Astrocyte (in vitro differentiated cells and primary cell): Measurements from ENCODE around the gene MSLN. TPM values are rescaled to one million over a fixed set of nuclear protein-coding genes. Genes with fewer than 3 reads are reported as not detected.
A peak's percentile ranks its signal among the peaks of the same experiment; 100 is the strongest.

Source experiments
- DNase-seq: peaks from one replicate; pipeline ENCODE4 v3.0.0-alpha.2; 2010; ENCODE audit warnings: low read depth
- FAIRE-seq: peaks from 2 replicates; lab custom pipeline; 2011; peaks lifted over from hg19 to GRCh38; lab: Jason Lieb, UNC
- H2AFZ ChIP-seq: 2 replicates; pipeline ENCODE4 v1.6.0; 2012; ENCODE audit warnings: low read depth, low read length, inconsistent platforms
- H3K27ac ChIP-seq: 2 replicates; pipeline ENCODE4 v1.5.1; 2011; ENCODE audit warnings: low read depth, low read length, inconsistent platforms
- H3K27me3 ChIP-seq: 2 replicates; pipeline ENCODE4 v1.6.0; 2011; ENCODE audit warnings: low read length, inconsistent platforms; ENCODE audit not compliant: insufficient read depth
- H3K36me3 ChIP-seq: 2 replicates; pipeline ENCODE4 v1.5.1; 2011; ENCODE audit warnings: low read length, inconsistent platforms; ENCODE audit not compliant: insufficient read depth
- H3K4me1 ChIP-seq: 2 replicates; pipeline ENCODE4 v1.5.1; 2011; ENCODE audit warnings: low read length, inconsistent platforms; ENCODE audit not compliant: insufficient read depth
- H3K4me2 ChIP-seq: 2 replicates; pipeline ENCODE4 v1.6.0; 2012; ENCODE audit warnings: low read length, inconsistent platforms
- H3K4me3 ChIP-seq: 2 replicates; pipeline ENCODE4 v1.5.1; 2011; ENCODE audit warnings: low read depth, mild to moderate bottlenecking, low read length, inconsistent platforms; ENCODE audit not compliant: insufficient read depth
- H3K79me2 ChIP-seq: 2 replicates; pipeline ENCODE4 v1.6.0; 2012; ENCODE audit warnings: mild to moderate bottlenecking, low read length, inconsistent platforms; ENCODE audit not compliant: insufficient read depth
- H3K9ac ChIP-seq: 2 replicates; pipeline ENCODE4 v1.6.0; 2012; ENCODE audit warnings: mild to moderate bottlenecking, low read length, inconsistent platforms
- H3K9me3 ChIP-seq: 2 replicates; pipeline ENCODE4 v1.5.1; 2012; ENCODE audit warnings: low read depth, mild to moderate bottlenecking, low read length, inconsistent platforms; ENCODE audit not compliant: insufficient read depth
- H4K20me1 ChIP-seq: 2 replicates; pipeline ENCODE4 v1.6.0; 2012; ENCODE audit warnings: low read length, inconsistent platforms; ENCODE audit not compliant: insufficient read depth
- H3K27ac Mint-ChIP-seq: one replicate; pipeline ENCODE4 v1.8.0; 2021; ENCODE audit warnings: mild to moderate bottlenecking, mixed read lengths; ENCODE audit not compliant: unreplicated experiment
- H3K27me3 Mint-ChIP-seq: one replicate; pipeline ENCODE4 v1.8.0; 2021; ENCODE audit warnings: low read depth, mixed read lengths; ENCODE audit not compliant: unreplicated experiment
- H3K36me3 Mint-ChIP-seq: one replicate; pipeline ENCODE4 v1.8.0; 2021; ENCODE audit warnings: low read depth, mixed read lengths; ENCODE audit not compliant: unreplicated experiment
- H3K4me1 Mint-ChIP-seq: one replicate; pipeline ENCODE4 v1.8.0; 2021; ENCODE audit warnings: low read depth, mixed read lengths; ENCODE audit not compliant: unreplicated experiment
- H3K4me3 Mint-ChIP-seq: one replicate; pipeline ENCODE4 v1.8.0; 2021; ENCODE audit warnings: mild to moderate bottlenecking, moderate library complexity, mixed read lengths; ENCODE audit not compliant: unreplicated experiment
- H3K9me3 Mint-ChIP-seq: one replicate; pipeline ENCODE4 v1.8.0; 2021; ENCODE audit warnings: mild to moderate bottlenecking, mixed read lengths; ENCODE audit not compliant: unreplicated experiment
- EZH2 ChIP-seq: IDR thresholded peaks from 2 replicates; pipeline ENCODE4 v1.6.1; 2012; ENCODE audit warnings: mild to moderate bottlenecking, low read length, inconsistent platforms; ENCODE audit not compliant: insufficient read depth
- total RNA-seq: library from RNA; stranded (reverse); gene quantifications from 2 replicates; pipeline ENCODE4 v1.2.1, GENCODE V29; 2021
- TF ChIP-seq, protein P1 (sequence below): IDR thresholded peaks from 2 replicates; pipeline ENCODE4 v1.5.1; 2011; ENCODE audit warnings: low read depth, mild to moderate bottlenecking, inconsistent platforms, low read length, moderate library complexity; ENCODE audit not compliant: insufficient read depth

MSLN gene
- total RNA-seq, 1 donor from 2014 or later: not detected

DNA sequence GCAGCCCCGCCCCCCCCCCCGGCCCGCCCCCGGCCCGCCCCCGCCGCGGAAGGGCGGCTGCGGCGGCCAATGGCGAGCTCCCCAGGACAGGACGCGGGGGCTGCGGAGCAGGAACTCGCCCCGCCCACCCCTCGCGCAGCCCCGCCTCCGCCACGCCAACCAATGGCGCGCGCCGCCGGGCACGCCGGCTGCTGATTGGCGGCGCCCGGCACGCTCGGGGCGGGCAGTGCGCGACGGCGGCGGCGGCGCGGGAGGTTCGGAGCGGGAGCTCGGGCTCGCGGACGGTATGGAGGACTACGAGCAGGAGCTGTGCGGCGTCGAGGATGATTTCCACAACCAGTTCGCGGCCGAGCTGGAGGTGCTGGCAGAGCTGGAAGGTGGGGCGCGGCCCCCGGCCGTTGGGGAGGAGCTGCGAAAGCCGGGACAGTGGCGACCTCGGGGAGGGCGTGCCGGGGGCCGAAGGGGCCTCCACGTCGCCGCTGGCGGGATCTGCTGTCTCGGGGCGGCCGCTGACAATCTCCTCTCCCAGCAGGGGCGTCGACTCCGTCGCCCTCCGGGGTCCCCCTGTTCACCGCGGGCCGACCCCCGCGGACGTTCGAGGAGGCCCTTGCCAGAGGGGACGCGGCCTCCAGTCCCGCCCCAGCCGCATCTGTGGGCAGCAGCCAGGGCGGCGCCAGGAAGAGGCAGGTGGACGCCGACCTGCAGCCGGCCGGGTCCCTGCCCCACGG lies 28.0 kb downstream of the MSLN start, which contains the start of gene CHTF18:
Gene CHTF18 (plus strand): TSS at position 222 of the 728 bp plus-strand sequence. CDS start 65 bp downstream, at position 287.
- Mint-ChIP-seq H3K27ac (peak within 1 kb of the TSS; percentile 85), H3K27me3 (no peaks in the 10 kb centered on the region)
- no peak for FAIRE-seq

GRCh38 chr16:789191-789850 lies 28.8 kb downstream of the MSLN start:
- H3K4me1 Mint-ChIP-seq: no peaks in the 10 kb centered on the region
- Histone ChIP-seq H3K36me3 (no peaks in the 10 kb centered on the region), H3K27me3 (no peaks in the 10 kb centered on the region), H4K20me1 (peaks cover 36% of the 10 kb centered on the region), H3K9ac (peak overlapping the region; percentile 77), H3K4me2 (peak overlapping the region; percentile 89), H3K4me1 (peaks cover 16% of the 10 kb centered on the region), H3K9me3 (no peaks in the 10 kb centered on the region), H3K79me2 (peaks cover 42% of the 10 kb centered on the region), H3K4me3 (peak overlapping the region; percentile 72), H3K27ac (no peak overlapping the region), H2AFZ (peak overlapping the region; percentile 70)
- DNase-seq (no peak), FAIRE-seq (no peak)
- H3K4me3 Mint-ChIP-seq: peak overlapping the region; percentile 34
- H3K9me3 Mint-ChIP-seq: no peaks in the 10 kb centered on the region
- H3K27me3 Mint-ChIP-seq: no peaks in the 10 kb centered on the region
- peaks cover 7% of the 10 kb centered on the region for H3K36me3 Mint-ChIP-seq
- no peak overlapping the region for H3K27ac Mint-ChIP-seq
- TF ChIP-seq EZH2: no peak
- TF ChIP-seq, protein P1, sequence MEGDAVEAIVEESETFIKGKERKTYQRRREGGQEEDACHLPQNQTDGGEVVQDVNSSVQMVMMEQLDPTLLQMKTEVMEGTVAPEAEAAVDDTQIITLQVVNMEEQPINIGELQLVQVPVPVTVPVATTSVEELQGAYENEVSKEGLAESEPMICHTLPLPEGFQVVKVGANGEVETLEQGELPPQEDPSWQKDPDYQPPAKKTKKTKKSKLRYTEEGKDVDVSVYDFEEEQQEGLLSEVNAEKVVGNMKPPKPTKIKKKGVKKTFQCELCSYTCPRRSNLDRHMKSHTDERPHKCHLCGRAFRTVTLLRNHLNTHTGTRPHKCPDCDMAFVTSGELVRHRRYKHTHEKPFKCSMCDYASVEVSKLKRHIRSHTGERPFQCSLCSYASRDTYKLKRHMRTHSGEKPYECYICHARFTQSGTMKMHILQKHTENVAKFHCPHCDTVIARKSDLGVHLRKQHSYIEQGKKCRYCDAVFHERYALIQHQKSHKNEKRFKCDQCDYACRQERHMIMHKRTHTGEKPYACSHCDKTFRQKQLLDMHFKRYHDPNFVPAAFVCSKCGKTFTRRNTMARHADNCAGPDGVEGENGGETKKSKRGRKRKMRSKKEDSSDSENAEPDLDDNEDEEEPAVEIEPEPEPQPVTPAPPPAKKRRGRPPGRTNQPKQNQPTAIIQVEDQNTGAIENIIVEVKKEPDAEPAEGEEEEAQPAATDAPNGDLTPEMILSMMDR: no peak

More for the DNA sequence above, 28.0 kb downstream of the MSLN start, which contains the start of gene CHTF18:
- Histone ChIP-seq H3K4me1 (peaks cover 18% of the 10 kb centered on the region), H3K36me3 (no peaks in the 10 kb centered on the region), H3K27me3 (no peaks in the 10 kb centered on the region), H3K4me3 (peak within 1 kb of the TSS; percentile 92), H4K20me1 (peaks cover 36% of the 10 kb centered on the region), H2AFZ (peak within 1 kb of the TSS; percentile 70), H3K9me3 (no peaks in the 10 kb centered on the region), H3K4me2 (peak within 1 kb of the TSS; percentile 97), H3K9ac (peak within 1 kb of the TSS; percentile 88), H3K27ac (peak within 1 kb of the TSS; percentile 38), H3K79me2 (peaks cover 42% of the 10 kb centered on the region)
- peaks cover 7% of the 10 kb centered on the region for H3K36me3 Mint-ChIP-seq
- TF ChIP-seq EZH2: no peak
- TF ChIP-seq, protein P1: no peak
- peak within 1 kb of the TSS; percentile 88 for H3K4me3 Mint-ChIP-seq
- H3K9me3 Mint-ChIP-seq: no peaks in the 10 kb centered on the region
- H3K4me1 Mint-ChIP-seq: no peaks in the 10 kb centered on the region
- DNase-seq: peak; percentile 65
